ENCODE data around the gene TBC1D32. TPM values are rescaled to one million over a fixed set of nuclear protein-coding genes. Genes with fewer than 3 reads are reported as not detected.

Gene TBC1D32
- total and polyA plus RNA-seq, 12 donors, result 0.62 to 4.6 (median 3.2) TPM

DNA sequence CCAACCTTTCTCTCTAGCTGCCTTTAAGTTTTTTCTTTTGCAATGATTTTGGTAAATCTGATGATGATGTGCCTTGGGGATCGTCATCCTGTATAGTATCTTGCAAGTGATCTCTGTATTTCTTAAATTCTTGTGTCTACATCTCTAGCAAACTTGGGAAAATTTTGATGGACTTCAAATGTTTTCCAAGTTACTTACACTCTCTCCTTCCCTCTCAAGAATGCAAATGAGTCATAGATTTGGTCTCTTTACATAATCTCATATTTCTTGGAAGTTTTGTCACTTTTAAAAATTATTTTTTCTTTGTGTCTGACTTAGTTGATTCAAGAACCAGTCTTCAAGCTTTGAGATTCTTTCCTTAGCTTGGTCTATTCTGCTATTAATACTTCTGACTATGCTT lies 176.4 kb downstream of the TBC1D32 start:
- no peaks in the 10 kb centered on the region for H3K27me3 ChIP-seq
- 91 to 94% methylated on average over 1 of the region's 1 CpG for WGBS, 2 donors
- DNase-seq, result no peak
- no peak overlapping the region for H3K27ac ChIP-seq
- no peak overlapping the region for H3K4me3 ChIP-seq
- H3K9me3 ChIP-seq, result peaks cover 0 to 34% (median 5%) of the 10 kb centered on the region in 11 donors
- peaks cover 0 to 65% (median 0%) of the 10 kb centered on the region in 9 donors for H3K36me3 ChIP-seq
- intact Hi-C loops (cut with DNase I), result no loop called here
- H3K4me1 ChIP-seq, result no peaks in the 10 kb centered on the region
- TF ChIP-seq, protein P1, sequence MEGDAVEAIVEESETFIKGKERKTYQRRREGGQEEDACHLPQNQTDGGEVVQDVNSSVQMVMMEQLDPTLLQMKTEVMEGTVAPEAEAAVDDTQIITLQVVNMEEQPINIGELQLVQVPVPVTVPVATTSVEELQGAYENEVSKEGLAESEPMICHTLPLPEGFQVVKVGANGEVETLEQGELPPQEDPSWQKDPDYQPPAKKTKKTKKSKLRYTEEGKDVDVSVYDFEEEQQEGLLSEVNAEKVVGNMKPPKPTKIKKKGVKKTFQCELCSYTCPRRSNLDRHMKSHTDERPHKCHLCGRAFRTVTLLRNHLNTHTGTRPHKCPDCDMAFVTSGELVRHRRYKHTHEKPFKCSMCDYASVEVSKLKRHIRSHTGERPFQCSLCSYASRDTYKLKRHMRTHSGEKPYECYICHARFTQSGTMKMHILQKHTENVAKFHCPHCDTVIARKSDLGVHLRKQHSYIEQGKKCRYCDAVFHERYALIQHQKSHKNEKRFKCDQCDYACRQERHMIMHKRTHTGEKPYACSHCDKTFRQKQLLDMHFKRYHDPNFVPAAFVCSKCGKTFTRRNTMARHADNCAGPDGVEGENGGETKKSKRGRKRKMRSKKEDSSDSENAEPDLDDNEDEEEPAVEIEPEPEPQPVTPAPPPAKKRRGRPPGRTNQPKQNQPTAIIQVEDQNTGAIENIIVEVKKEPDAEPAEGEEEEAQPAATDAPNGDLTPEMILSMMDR (IDR thresholded peaks at IDR 0.05), result no peak
- no peak for ATAC-seq

- Histone ChIP-seq H3K4me1 (no peaks in the 10 kb centered on the region), H3K27me3 (no peaks in the 10 kb centered on the region), H3K9me3 (peaks cover 0 to 43% (median 4%) of the 10 kb centered on the region in 11 donors), H3K4me3 (no peak overlapping the region), H3K36me3 (peaks cover 0 to 12% (median 0%) of the 10 kb centered on the region in 9 donors), H3K27ac (no peak overlapping the region)
- ATAC-seq (no peak), DNase-seq (no peak)
- intact Hi-C loops (cut with DNase I), result no loop called here
- WGBS, 2 donors, result 95 to 97% methylated on average over 2 of the region's 2 CpGs
- TF ChIP-seq, protein P1 (IDR thresholded peaks at IDR 0.05), result no peak
These were observed 190.8 kb downstream of the TBC1D32 start for GRCh38 chr6:121143476-121143875.

- TF ChIP-seq, protein P1 (IDR thresholded peaks at IDR 0.05), result no peak
These were observed 192.2 kb downstream of the TBC1D32 start for GRCh38 chr6:121142093-121142492.

DNA sequence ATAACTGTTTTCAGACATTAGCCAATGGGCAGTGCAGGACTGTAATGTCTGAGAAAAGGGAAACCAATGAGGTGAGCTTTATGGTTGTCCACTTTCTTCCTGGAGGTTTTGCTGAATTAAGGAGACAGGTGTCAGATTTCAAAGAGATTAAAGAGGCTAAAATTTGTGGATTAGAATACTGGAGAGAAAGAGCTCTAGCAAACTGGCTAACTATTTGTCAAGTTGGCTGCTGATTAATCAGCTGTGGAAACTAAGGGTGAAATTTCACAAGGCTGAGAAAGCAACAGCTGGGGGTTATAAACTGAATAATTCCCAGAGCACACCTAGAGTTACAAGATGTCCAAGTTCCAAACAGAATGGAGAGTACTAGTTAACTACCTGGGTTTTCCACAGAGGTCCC lies 198.9 kb downstream of the TBC1D32 start:
- no peaks in the 10 kb centered on the region for H3K9me3 ChIP-seq
- no peaks in the 10 kb centered on the region for H3K27me3 ChIP-seq
- no peak overlapping the region for H3K27ac ChIP-seq
- intact Hi-C loops (cut with DNase I), result no loop called here
- H3K4me1 ChIP-seq, result no peaks in the 10 kb centered on the region
- TF ChIP-seq, protein P1 (IDR thresholded peaks at IDR 0.05), result no peak
- no peaks in the 10 kb centered on the region for H3K36me3 ChIP-seq
- ATAC-seq, result no peak
- DNase-seq, result no peak
- no peak overlapping the region for H3K4me3 ChIP-seq

More at GRCh38 chr6:121142093-121142492, 192.2 kb downstream of the TBC1D32 start:
- intact Hi-C loops (cut with DNase I), result no loop called here
- no peak for DNase-seq
- Histone ChIP-seq H3K27me3 (no peaks in the 10 kb centered on the region), H3K9me3 (peaks cover 0 to 35% (median 4%) of the 10 kb centered on the region in 11 donors), H3K36me3 (peaks cover 0 to 12% (median 0%) of the 10 kb centered on the region in 9 donors), H3K4me1 (no peaks in the 10 kb centered on the region), H3K27ac (no peak overlapping the region), H3K4me3 (no peak overlapping the region)
- no peak for ATAC-seq
- 93 to 97% methylated on average over 6 of the region's 6 CpGs for WGBS, 2 donors

Measured in heart right ventricle (tissue), 16 donors.